Naive thymus-derived CD8-positive, alpha-beta T cell (primary cell): ENCODE data around the gene COL4A1. TPM values are rescaled to one million over a fixed set of nuclear protein-coding genes. Genes with fewer than 3 reads are reported as not detected.

Source experiments
- ATAC-seq, 2 donors: fragments of 150-1000 bp; cut with Tn5 transposase in 1 of 2; sonication (Bioruptor Pico), chemical (Tn5 transposase) in 1 of 2; 1 replicate in 1 of 2; 2 replicates in 1 of 2; pipeline ENCODE4 v1.10.0; 2021; ENCODE audit warnings: mild to moderate bottlenecking in 2 of 2, moderate library complexity in 2 of 2
- POLR2A ChIA-PET: fragments of 350-600 bp; sonication (Branson Sonifier 250); formaldehyde crosslinking; loops from one replicate; lab custom pipeline; 2021; ENCODE audit warnings: antibody characterized with exemption; lab: Charles Lee
- DNase-seq, 10 donors: peaks; one replicate each; pipeline versions ENCODE4 v3.0.0 to v3.0.0-alpha.2; 2020 to 2022
- H3K27ac Mint-ChIP-seq, 10 donors: one replicate each; pipeline ENCODE4 v1.8.0; 2020 to 2022; ENCODE audit warnings: mild to moderate bottlenecking in 10 of 10, mixed read lengths in 10 of 10, moderate library complexity in 4 of 10, inconsistent platforms in 1 of 10
- H3K27me3 Mint-ChIP-seq, 5 donors: one replicate each; pipeline ENCODE4 v1.8.0; 2021 to 2022; ENCODE audit warnings: mixed read lengths in 5 of 5
- H3K36me3 Mint-ChIP-seq, 3 donors: one replicate each; pipeline ENCODE4 v1.8.0; 2020 to 2022; ENCODE audit warnings: mixed read lengths in 3 of 3, mild to moderate bottlenecking in 2 of 3, inconsistent platforms in 1 of 3
- H3K4me1 Mint-ChIP-seq, 4 donors: one replicate each; pipeline ENCODE4 v1.8.0; 2021 to 2022; ENCODE audit warnings: mixed read lengths in 4 of 4
- H3K4me3 Mint-ChIP-seq, 10 donors: one replicate each; pipeline ENCODE4 v1.8.0; 2020 to 2022; ENCODE audit warnings: mild to moderate bottlenecking in 10 of 10, mixed read lengths in 10 of 10, moderate library complexity in 6 of 10, inconsistent platforms in 1 of 10
- H3K9me3 Mint-ChIP-seq, 9 donors: one replicate each; pipeline ENCODE4 v1.8.0; 2020 to 2022; ENCODE audit warnings: mixed read lengths in 9 of 9, mild to moderate bottlenecking in 3 of 9, inconsistent platforms in 1 of 9, moderate library complexity in 1 of 9
- polyA plus RNA-seq, 3 donors: library from polyadenylated mRNA; unstranded; fragments of 300-500 nt; fragmentation: Illumina TruSeq; gene quantifications; one replicate each; pipeline ENCODE4 v1.2.3, GENCODE V29; 2021
- total RNA-seq, 8 experiments: library from RNA in 2 of 8; stranded (reverse) in 2 of 8; gene quantifications; one replicate each; pipeline ENCODE4 v1.2.3 and lab custom pipeline; 2021 to 2026

Gene COL4A1
- total and polyA plus RNA-seq, 5 experiments from 2014 or later, result not detected

GRCh38 chr13:110309661-110310524 is 2.9 kb upstream of the COL4A1 start:
- Mint-ChIP-seq H3K27me3 (peaks cover 31 to 73% (median 57%) of the 10 kb centered on the region in 5 donors), H3K27ac (no peak overlapping the region), H3K36me3 (peaks cover 0 to 4% (median 0%) of the 10 kb centered on the region in 3 donors), H3K9me3 (no peaks in the 10 kb centered on the region), H3K4me3 (no peak overlapping the region), H3K4me1 (peaks cover 0 to 14% (median 5%) of the 10 kb centered on the region in 4 donors)
- DNase-seq (no peak), ATAC-seq (no peak)
- POLR2A ChIA-PET, result no interaction called here

GRCh38 chr13:110308656-110309359 is 1.9 kb upstream of the COL4A1 start:
- DNase-seq (no peak), ATAC-seq (no peak)
- peaks cover 0 to 14% (median 5%) of the 10 kb centered on the region in 4 donors for H3K4me1 Mint-ChIP-seq
- peak overlapping the region in 2 of 10 donors; percentile 26 to 38 for H3K4me3 Mint-ChIP-seq
- H3K36me3 Mint-ChIP-seq, result peaks cover 0 to 4% (median 0%) of the 10 kb centered on the region in 3 donors
- no peaks in the 10 kb centered on the region for H3K9me3 Mint-ChIP-seq
- POLR2A ChIA-PET, result no interaction called here
- H3K27me3 Mint-ChIP-seq, result peaks cover 33 to 76% (median 59%) of the 10 kb centered on the region in 5 donors
- no peak overlapping the region for H3K27ac Mint-ChIP-seq

GRCh38 chr13:110307767-110308655 is 1.1 kb upstream of the COL4A1 start:
- peak overlapping the region in 1 of 10 donors; percentile 24 for H3K27ac Mint-ChIP-seq
- POLR2A ChIA-PET, result no interaction called here

GRCh38 chr13:110306340-110306959 is 507 bp downstream of the COL4A1 start:
- ATAC-seq, result no peak
- Mint-ChIP-seq H3K4me3 (no peak overlapping the region), H3K9me3 (no peaks in the 10 kb centered on the region), H3K27me3 (peaks cover 35 to 82% (median 64%) of the 10 kb centered on the region in 5 donors), H3K27ac (no peak overlapping the region), H3K4me1 (peaks cover 0 to 14% (median 6%) of the 10 kb centered on the region in 4 donors), H3K36me3 (peaks cover 0 to 4% (median 0%) of the 10 kb centered on the region in 3 donors)
- no peak for DNase-seq
- POLR2A ChIA-PET, result no interaction called here

More at GRCh38 chr13:110307767-110308655, 1.1 kb upstream of the COL4A1 start:
- Mint-ChIP-seq H3K27me3 (peaks cover 33 to 83% (median 64%) of the 10 kb centered on the region in 5 donors), H3K36me3 (peaks cover 0 to 4% (median 0%) of the 10 kb centered on the region in 3 donors), H3K4me1 (peaks cover 0 to 14% (median 5%) of the 10 kb centered on the region in 4 donors), H3K9me3 (no peaks in the 10 kb centered on the region), H3K4me3 (peak overlapping the region in 2 of 10 donors; percentile 9 to 35)
- DNase-seq (no peak), ATAC-seq (no peak)

- Mint-ChIP-seq H3K9me3 (no peaks in the 10 kb centered on the region), H3K27me3 (peaks cover 36 to 82% (median 64%) of the 10 kb centered on the region in 5 donors), H3K36me3 (peaks cover 0 to 4% (median 0%) of the 10 kb centered on the region in 3 donors), H3K4me3 (peak overlapping the region in 2 of 10 donors; percentile 9 to 29), H3K4me1 (peaks cover 0 to 13% (median 6%) of the 10 kb centered on the region in 4 donors), H3K27ac (no peak overlapping the region)
- ATAC-seq (no peak), DNase-seq (no peak)
- POLR2A ChIA-PET, result no interaction called here
Measured at GRCh38 chr13:110305949-110306339, 1.0 kb downstream of the COL4A1 start.

GRCh38 chr13:110305544-110305943 is 1.4 kb downstream of the COL4A1 start:
- POLR2A ChIA-PET, result no interaction called here
- H3K4me1 Mint-ChIP-seq, result peaks cover 0 to 13% (median 6%) of the 10 kb centered on the region in 4 donors
- no peak for ATAC-seq

GRCh38 chr13:110305001-110305400 is 2.0 kb downstream of the COL4A1 start:
- Mint-ChIP-seq H3K27me3 (peaks cover 34 to 82% (median 61%) of the 10 kb centered on the region in 5 donors), H3K36me3 (peaks cover 0 to 4% (median 0%) of the 10 kb centered on the region in 3 donors), H3K4me3 (no peak overlapping the region), H3K9me3 (no peaks in the 10 kb centered on the region), H3K4me1 (peaks cover 0 to 13% (median 6%) of the 10 kb centered on the region in 4 donors), H3K27ac (no peak overlapping the region)
- ATAC-seq (no peak), DNase-seq (no peak)
- POLR2A ChIA-PET, result no interaction called here

More at GRCh38 chr13:110305544-110305943, 1.4 kb downstream of the COL4A1 start:
- Mint-ChIP-seq H3K4me3 (peak overlapping the region in 2 of 10 donors; percentile 9 to 29), H3K9me3 (no peaks in the 10 kb centered on the region), H3K27ac (no peak overlapping the region), H3K27me3 (peaks cover 35 to 82% (median 64%) of the 10 kb centered on the region in 5 donors), H3K36me3 (peaks cover 0 to 4% (median 0%) of the 10 kb centered on the region in 3 donors)
- no peak for DNase-seq

GRCh38 chr13:110304256-110304655 is 2.7 kb downstream of the COL4A1 start:
- no peak overlapping the region for H3K4me3 Mint-ChIP-seq
- no peak for DNase-seq
- no peak overlapping the region for H3K27ac Mint-ChIP-seq
- H3K36me3 Mint-ChIP-seq, result peaks cover 0 to 4% (median 0%) of the 10 kb centered on the region in 3 donors
- no peaks in the 10 kb centered on the region for H3K9me3 Mint-ChIP-seq
- POLR2A ChIA-PET, result no interaction called here
- H3K27me3 Mint-ChIP-seq, result peaks cover 33 to 83% (median 55%) of the 10 kb centered on the region in 5 donors
- H3K4me1 Mint-ChIP-seq, result peaks cover 0 to 13% (median 6%) of the 10 kb centered on the region in 4 donors
- no peak for ATAC-seq

- no peak for DNase-seq
- H3K9me3 Mint-ChIP-seq, result no peaks in the 10 kb centered on the region
- H3K4me1 Mint-ChIP-seq, result peaks cover 0 to 11% (median 6%) of the 10 kb centered on the region in 4 donors
- no peak overlapping the region for H3K27ac Mint-ChIP-seq
- H3K27me3 Mint-ChIP-seq, result peaks cover 33 to 83% (median 52%) of the 10 kb centered on the region in 5 donors
- H3K4me3 Mint-ChIP-seq, result no peak overlapping the region
- POLR2A ChIA-PET, result no interaction called here
- peaks cover 0 to 4% (median 0%) of the 10 kb centered on the region in 3 donors for H3K36me3 Mint-ChIP-seq
- ATAC-seq, result no peak
Measured at GRCh38 chr13:110303644-110304043, 3.3 kb downstream of the COL4A1 start.

GRCh38 chr13:110302997-110303396 is 4.0 kb downstream of the COL4A1 start:
- ATAC-seq (no peak), DNase-seq (no peak)
- Mint-ChIP-seq H3K4me1 (peaks cover 0 to 5% (median 2%) of the 10 kb centered on the region in 4 donors), H3K36me3 (peaks cover 0 to 4% (median 0%) of the 10 kb centered on the region in 3 donors), H3K27me3 (peaks cover 27 to 83% (median 49%) of the 10 kb centered on the region in 5 donors), H3K27ac (no peak overlapping the region), H3K9me3 (no peaks in the 10 kb centered on the region), H3K4me3 (no peak overlapping the region)
- POLR2A ChIA-PET, result no interaction called here

- ATAC-seq, result no peak
- Mint-ChIP-seq H3K36me3 (peaks cover 0 to 4% (median 0%) of the 10 kb centered on the region in 3 donors), H3K27ac (no peak overlapping the region), H3K27me3 (peaks cover 34 to 90% (median 55%) of the 10 kb centered on the region in 5 donors), H3K4me3 (no peak overlapping the region), H3K9me3 (no peaks in the 10 kb centered on the region), H3K4me1 (peaks cover 0 to 3% (median under 1%) of the 10 kb centered on the region in 4 donors)
- no peak for DNase-seq
- POLR2A ChIA-PET, result no interaction called here
Measured at GRCh38 chr13:110301606-110302553, 5.1 kb downstream of the COL4A1 start.
